Stimulated activated CD8-positive, alpha-beta memory T cell treated with anti-CD3 and anti-CD28 coated beads, Interleukin-12 subunit alpha, Interleukin-12 subunit beta, amount 100 ng/mL, for 24 hours (primary cell): Measurements from ENCODE around the gene LDLRAD4.
A peak's percentile ranks its signal among the peaks of the same experiment; 100 is the strongest.

ENCODE experiments used
- DNase-seq: peaks from one replicate; pipeline ENCODE4 v3.0.0-alpha.2; 2020; ENCODE audit errors: extremely low read depth

Gene LDLRAD4

GRCh38 chr18:13202571-13202970, 16.0 kb upstream of the LDLRAD4 start:
- no peak for DNase-seq

DNA sequence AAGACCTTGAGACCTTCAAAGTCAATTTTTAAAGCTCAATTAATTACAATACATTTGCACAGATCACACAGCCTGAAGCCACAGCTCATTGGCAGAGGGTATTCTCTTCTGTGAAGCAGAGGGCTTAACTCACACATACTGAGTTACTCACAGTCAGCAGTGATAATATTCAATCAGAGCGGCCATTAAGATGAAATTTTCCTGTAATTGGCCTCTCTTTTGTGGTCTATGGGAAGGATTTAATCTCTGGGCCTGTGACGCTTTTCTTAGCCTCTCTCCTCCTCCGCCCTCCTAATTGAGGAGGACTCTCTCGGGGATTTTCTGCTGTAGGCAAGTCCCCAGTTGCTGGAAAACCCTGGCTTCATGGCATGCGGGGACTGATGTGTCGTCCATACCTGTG, 12.3 kb upstream of the LDLRAD4 start:
- no peak for DNase-seq

DNA sequence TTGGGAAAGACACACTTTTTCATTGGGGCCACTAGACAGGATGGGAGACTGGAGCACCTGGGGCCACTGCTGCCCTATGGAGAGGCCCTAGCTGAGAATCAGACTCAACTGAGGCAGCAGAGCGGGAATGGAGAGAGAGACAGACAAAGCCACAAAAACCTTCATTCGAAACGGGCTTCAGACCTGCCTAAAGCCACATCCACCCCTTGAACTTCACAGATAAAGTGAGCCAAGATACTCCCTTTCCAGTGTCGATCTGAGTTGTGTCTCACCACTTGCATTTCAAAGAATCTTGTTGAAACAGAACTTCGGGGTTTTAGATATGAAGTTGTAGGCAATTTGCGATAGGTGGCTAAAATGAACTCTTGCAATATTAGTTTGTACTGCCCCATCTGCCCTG, 11.3 kb upstream of the LDLRAD4 start:
- no peak for DNase-seq

DNA sequence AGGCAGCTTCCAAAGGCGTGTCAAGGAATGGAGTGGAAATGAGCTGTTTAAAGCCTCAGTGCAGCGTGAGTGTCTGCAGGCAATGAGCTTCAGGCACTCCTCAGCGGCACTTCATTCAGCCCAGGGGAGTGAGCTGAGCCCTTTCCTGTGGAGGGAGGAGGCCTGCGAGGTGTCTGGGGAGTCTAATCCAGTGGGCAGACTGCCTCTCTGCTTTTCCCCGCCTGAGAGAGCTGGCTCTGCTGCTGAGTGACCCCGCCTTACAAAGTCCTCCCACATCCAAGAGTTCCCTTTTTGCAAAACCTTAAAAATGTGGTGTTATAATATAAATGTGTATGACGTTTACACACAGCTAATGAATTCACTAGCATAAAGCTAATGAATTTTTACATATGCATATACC, 7.0 kb upstream of the LDLRAD4 start:
- no peak for DNase-seq

- DNase-seq: no peak
Observed at GRCh38 chr18:13213036-13213795, 5.3 kb upstream of the LDLRAD4 start.

DNA sequence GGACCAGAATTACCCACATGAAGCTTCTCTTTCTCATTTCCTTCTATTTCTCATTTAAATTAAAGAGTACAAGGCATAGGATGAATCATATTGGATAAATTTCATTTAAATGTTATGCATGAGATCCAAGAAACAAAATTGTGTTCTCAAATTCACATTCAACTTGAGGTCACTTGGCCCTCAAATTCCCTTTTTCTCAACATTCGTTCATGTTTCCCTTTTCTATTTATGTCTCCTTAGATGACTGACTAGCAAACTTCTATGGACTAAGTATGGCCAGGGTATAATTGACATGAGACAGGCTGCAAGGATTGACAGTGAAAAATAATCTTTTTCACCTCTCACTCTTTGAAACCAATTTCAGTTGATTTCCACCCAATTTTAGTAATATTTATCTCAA, 4.0 kb upstream of the LDLRAD4 start:
- DNase-seq: no peak

GRCh38 chr18:13216092-13216582, 2.4 kb upstream of the LDLRAD4 start:
- no peak for DNase-seq

DNA sequence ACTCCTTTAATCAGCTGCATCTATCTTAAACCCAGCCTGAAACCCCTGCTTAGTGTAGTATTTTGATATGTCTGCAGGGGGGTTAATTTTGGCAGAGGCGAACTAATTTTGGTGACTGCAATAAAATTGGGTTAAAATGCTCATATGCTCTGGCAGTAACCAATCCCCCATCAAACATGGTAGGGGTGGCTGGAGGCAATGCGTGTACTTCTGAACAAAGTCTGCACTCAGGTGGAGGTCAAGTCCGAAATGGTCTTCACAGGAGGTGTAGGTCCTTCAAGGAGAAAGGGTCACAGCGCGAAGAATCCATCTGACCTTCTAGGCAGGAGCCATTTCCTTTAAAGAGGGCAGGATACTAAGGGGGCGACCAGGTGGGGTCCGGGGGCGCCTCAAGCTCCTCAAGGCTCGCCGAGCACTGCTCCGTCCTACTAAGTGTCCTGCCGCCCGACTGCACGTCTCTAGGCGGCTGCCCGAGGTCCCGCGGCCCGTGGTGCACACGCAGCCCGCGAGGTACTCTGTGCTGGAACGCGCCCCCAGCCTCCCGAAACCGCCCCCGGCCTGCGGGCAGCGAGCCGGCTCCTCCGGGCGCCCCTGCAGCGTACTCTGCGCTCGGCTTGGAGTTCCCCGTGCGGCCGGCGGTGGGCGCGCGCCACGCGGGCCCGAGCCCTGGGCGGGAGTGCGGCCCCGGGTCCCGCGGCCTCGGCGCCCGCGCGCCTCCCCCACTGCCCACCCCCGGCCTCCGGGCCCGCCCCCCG, 1.7 kb upstream of the LDLRAD4 start:
- DNase-seq: no peak

- peak; percentile 15 for DNase-seq
Observed at GRCh38 chr18:13217466-13217961, 1.0 kb upstream of the LDLRAD4 start.

- no peak for DNase-seq
Observed at GRCh38 chr18:13217971-13218367, 591 bp upstream of the LDLRAD4 start.

DNA sequence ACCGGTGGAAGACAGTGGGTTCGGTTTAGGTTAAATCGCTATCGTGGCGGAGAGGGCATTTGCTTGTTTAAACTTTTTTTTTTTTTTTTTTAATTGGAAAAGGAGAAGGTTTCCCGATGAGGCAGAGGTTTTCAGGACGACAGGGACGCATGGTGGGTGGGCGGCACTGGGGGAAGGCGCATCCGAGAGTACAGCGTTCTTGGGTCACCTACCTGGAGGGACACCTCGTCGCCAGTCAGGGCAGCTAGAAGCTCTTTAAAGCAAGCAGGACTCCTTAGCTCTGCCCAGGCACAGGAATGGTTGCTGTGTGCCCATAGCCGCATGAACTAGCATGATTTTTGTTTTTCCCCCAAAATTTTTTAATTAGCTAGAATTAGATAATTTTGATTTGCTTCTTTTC, 437 bp downstream of the LDLRAD4 start:
- no peak for DNase-seq

GRCh38 chr18:13219593-13220159, 1.1 kb downstream of the LDLRAD4 start:
- DNase-seq: no peak

GRCh38 chr18:13220361-13220991, 1.9 kb downstream of the LDLRAD4 start:
- DNase-seq: no peak

DNA sequence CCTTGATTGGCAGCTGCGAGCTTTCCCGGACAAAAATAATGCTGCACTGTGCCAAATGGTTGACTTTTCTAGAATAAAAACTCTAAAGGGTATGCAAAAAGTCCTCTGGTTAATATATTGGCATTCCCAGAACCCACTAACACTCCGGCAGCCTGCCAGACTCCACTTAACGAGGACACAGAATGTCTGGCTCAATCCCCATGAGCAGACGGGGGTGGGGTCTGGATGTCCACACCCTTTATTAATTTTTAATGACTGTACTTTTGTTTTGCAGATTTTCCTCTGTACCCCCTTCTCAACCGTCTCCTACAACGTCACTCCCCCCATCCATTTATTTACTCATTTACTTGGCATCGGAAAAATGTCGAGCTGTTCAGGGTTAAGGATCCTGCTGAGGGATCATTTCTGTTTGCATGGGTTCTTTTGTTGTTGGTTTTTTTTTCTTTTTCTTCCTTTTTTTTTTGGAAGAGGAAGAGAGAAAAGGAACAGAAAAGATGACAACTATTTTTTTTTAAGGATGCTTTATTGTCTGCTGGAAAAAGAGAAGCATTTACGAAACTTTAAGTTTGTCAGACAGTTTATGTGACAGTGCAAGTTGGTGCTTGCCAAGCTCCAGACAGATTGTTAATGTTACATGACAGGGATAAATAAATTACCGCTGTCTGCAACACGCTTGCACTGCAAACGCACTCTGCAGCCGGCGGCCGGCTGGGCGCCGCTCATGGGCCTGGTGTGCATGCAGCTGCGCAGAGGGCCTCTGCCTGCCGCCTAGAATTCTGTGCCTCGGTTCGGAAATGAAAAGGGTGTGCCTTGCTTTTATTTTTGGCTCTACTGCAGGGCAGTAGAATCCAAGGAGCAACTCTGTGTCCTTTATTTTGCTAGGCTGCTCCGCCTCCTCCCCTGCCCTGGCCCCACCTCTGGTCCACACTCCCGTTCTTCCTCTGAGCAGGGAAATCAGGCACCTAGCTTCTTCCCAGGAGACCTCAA, 3.6 kb downstream of the LDLRAD4 start:
- DNase-seq: no peak

GRCh38 chr18:13222856-13223281, 4.3 kb downstream of the LDLRAD4 start:
- no peak for DNase-seq

DNA sequence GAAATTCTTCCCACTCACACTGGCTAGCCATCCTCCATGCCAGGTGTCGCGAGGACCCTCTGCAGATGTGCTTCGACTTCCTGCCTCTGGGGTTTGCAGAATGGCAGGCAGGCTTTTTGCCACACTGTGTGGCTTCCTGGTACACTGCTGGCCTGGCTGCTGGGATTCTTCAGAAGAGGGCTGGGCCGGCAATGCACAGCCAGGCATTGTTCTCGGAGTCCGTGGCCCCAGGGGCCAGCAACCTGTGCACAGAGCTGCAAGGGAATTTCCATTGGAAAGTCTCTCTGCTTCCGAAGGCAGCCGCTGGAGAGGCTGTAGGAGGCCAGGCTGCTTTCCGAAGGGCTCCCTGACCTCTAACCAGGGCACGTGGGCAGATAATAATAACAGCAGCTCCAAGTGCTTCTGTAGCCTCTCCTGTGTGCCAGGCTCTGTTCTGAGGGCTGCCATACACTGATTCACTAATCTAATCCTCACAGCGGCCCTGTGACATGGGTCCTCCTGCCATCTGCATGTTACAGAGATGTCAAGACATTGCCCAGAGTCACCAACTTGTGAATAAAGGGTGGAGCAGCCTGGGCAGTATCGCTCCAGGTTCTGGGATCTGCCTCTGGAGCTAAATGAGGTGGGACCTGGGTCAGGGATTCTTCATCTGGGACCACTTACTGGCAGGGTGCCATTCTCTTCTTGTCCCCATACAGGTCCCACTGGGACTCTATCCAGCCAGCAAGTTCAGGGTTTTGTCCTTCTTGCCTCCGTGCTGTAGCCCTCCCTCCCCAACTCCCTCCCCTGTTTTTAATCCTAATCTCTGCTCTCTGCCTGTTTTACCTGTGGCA, 5.0 kb downstream of the LDLRAD4 start:
- no peak for DNase-seq

GRCh38 chr18:13225261-13225660, 6.7 kb downstream of the LDLRAD4 start:
- no peak for DNase-seq

DNA sequence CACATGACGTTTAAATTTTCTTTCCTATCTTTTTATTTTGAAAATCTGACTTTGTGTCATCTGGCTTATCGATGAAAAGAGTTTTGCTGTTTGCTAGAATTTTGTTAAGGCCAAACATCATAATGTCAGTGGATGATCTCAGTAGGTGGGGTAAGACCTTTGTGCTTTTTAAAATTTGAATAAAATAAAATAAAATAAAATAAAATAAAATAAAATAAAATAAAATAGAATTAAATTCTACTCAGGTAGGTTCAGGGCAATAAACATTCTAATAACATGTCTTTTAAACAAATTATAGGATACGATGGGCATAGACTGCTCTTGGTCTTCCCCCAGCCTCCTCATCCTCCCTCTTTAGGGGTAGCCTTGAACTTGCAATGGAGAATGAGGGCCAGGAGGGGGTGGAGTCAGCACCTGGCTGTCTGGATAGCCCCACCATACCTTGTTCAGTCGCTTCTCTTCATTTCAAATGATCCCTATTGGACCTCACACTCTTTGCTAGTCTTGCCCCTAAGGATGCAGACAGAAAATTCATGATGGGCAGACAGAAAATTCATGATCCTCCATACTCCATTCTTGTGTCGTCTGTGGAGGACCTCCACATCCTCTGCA, 8.1 kb downstream of the LDLRAD4 start:
- DNase-seq: no peak

GRCh38 chr18:13227910-13228309, 9.3 kb downstream of the LDLRAD4 start:
- no peak for DNase-seq
